ENCODE results near the gene FAM227B. TPM values are rescaled to one million over a fixed set of nuclear protein-coding genes. Genes with fewer than 3 reads are reported as not detected.
"Not testable (repeated sequence)": the region's sequence is repeated elsewhere in the genome, so short reads cannot be mapped to it uniquely, and the experiment has no call there.

The FAM227B gene
- total RNA-seq, 6 experiments from 2014 or later = 4.3 to 7.5 (median 5.7) TPM

DNA sequence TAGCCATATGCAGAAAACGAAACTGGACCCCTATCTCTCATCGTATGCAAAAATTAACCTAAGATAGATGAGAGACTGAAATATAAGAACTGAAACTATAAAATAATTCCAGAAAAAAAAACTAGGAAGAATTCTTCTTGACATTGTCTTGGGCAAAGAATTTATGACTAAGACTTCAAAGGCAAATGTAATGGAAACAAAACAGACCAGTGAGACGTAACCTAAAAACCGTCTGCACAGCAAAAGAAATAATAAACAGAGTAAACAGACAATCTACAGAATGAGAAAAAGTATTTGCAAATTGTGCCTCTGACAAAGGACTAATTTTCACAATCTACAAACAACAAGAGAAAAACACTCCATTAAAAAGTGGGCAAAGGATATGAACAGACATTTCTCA, 92.3 kb downstream of the FAM227B start:
- no peak for DNase-seq
- Mint-ChIP-seq H3K9me3 (peaks cover 21% of the 10 kb centered on the region), H3K4me1 (ENCODE audit: low read depth) (peaks cover 15% of the 10 kb centered on the region), H3K27me3 (ENCODE audit: insufficient read depth) (no peaks in the 10 kb centered on the region), H3K27ac (no peak overlapping the region), H3K4me3 (no peak overlapping the region; the same call in 1 of the 2 replicates), H3K36me3 (ENCODE audit: low read depth) (peaks cover 16% of the 10 kb centered on the region)
- TF ChIP-seq, protein P1, sequence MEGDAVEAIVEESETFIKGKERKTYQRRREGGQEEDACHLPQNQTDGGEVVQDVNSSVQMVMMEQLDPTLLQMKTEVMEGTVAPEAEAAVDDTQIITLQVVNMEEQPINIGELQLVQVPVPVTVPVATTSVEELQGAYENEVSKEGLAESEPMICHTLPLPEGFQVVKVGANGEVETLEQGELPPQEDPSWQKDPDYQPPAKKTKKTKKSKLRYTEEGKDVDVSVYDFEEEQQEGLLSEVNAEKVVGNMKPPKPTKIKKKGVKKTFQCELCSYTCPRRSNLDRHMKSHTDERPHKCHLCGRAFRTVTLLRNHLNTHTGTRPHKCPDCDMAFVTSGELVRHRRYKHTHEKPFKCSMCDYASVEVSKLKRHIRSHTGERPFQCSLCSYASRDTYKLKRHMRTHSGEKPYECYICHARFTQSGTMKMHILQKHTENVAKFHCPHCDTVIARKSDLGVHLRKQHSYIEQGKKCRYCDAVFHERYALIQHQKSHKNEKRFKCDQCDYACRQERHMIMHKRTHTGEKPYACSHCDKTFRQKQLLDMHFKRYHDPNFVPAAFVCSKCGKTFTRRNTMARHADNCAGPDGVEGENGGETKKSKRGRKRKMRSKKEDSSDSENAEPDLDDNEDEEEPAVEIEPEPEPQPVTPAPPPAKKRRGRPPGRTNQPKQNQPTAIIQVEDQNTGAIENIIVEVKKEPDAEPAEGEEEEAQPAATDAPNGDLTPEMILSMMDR (IDR thresholded peaks at IDR 0.05) = no peak

DNA sequence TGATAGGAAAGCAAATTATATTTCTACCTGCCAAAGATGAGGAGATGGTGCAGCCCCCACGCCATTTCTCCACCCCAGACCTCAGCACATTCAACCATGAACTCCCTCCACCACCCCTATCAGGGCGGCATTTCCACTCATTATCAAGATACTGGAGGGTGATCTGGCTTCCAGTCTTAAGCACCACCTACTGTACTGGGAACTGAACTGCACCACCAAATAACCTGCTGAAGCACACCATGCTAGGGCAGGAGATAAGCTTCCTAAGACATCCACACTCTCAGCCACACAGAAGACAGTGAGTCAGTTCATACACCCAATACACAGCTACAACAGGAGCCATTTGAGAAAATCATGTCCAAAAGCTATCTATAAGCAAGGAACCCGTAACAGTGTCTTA, 98.8 kb downstream of the FAM227B start:
- no peak for DNase-seq
- no peaks in the 10 kb centered on the region for H3K4me1 Mint-ChIP-seq (ENCODE audit: low read depth)
- H3K27ac Mint-ChIP-seq = no peak overlapping the region
- peaks cover 27% of the 10 kb centered on the region for H3K9me3 Mint-ChIP-seq
- H3K4me3 Mint-ChIP-seq = no peak overlapping the region
- TF ChIP-seq, protein P1 (IDR thresholded peaks at IDR 0.05) = peak; percentile 51
- H3K36me3 Mint-ChIP-seq (ENCODE audit: low read depth) = peaks cover 30% of the 10 kb centered on the region
- H3K27me3 Mint-ChIP-seq (ENCODE audit: insufficient read depth) = no peaks in the 10 kb centered on the region

DNA sequence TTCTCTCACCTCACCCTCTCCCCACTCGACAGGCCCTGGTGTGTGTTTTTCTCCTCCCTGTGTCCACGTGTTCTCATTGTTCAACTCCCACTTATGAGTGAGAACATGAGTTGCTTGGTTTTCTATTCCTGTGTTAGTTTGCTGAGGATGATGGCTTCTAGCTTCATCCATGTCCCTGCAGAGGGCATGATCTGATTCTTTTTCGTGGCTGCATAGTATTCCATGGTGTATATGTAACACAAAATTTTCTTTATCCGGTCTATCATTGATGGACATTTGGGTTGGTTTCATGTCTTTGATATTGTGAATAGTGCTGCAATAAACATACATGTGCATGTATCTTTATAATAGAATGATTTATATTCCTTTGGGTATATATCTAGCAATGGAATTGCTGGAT, 107.9 kb downstream of the FAM227B start:
- H3K4me3 Mint-ChIP-seq; H3K27ac Mint-ChIP-seq; DNase-seq; H3K4me1 Mint-ChIP-seq (ENCODE audit: low read depth); H3K9me3 Mint-ChIP-seq; H3K27me3 Mint-ChIP-seq (ENCODE audit: insufficient read depth); H3K36me3 Mint-ChIP-seq (ENCODE audit: low read depth): not testable (repeated sequence)

DNA sequence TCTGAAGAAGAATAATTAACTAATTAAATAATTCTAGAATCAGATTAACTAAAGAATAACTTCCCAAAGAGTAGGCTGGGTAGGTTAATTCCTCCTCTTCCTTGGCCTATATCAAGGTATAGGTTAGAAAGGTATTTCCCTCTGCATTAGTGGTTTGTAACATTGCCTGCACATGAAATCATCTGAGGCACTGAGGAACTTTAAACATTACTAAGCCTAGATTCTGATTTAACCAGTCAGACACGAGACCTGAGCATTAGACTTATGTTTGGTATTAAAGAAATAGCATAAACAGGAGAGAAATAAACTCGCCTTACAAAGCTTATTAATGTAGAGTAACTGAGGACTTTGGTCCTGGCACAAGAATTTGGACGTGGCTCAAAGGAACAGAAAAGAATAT, 113.4 kb downstream of the FAM227B start:
- peaks cover 11% of the 10 kb centered on the region for H3K9me3 Mint-ChIP-seq
- H3K4me3 Mint-ChIP-seq = no peak overlapping the region
- TF ChIP-seq, protein P1 (IDR thresholded peaks at IDR 0.05) = no peak
- H3K27ac Mint-ChIP-seq = no peak overlapping the region
- no peaks in the 10 kb centered on the region for H3K27me3 Mint-ChIP-seq (ENCODE audit: insufficient read depth)
- peaks cover 15% of the 10 kb centered on the region for H3K4me1 Mint-ChIP-seq (ENCODE audit: low read depth)
- DNase-seq = no peak
- peaks cover 11% of the 10 kb centered on the region for H3K36me3 Mint-ChIP-seq (ENCODE audit: low read depth)

DNA sequence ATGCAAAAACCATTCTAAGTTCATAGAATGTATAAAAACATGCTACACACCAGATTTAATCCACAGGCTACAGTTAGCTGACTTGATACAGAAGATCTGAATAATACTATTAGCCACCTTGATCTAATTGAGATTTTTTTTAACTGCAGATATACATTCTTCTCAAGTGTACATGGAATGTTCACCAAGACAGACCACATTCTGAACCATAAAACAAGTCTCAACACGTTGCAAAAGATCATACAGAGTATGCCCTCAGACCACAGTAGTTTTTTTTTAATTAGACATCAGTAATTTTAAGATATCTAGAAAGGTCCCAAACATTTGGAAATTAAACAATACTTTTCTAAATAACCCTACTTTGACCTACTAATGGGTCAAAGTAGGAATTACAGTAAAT, 114.3 kb downstream of the FAM227B start:
- no peak for DNase-seq
- TF ChIP-seq, protein P1 (IDR thresholded peaks at IDR 0.05) = no peak
- no peak overlapping the region for H3K27ac Mint-ChIP-seq
- H3K9me3 Mint-ChIP-seq = peaks cover 19% of the 10 kb centered on the region
- H3K4me3 Mint-ChIP-seq = no peak overlapping the region
- H3K4me1 Mint-ChIP-seq (ENCODE audit: low read depth) = peaks cover 15% of the 10 kb centered on the region
- H3K36me3 Mint-ChIP-seq (ENCODE audit: low read depth) = peaks cover 18% of the 10 kb centered on the region
- no peaks in the 10 kb centered on the region for H3K27me3 Mint-ChIP-seq (ENCODE audit: insufficient read depth)

DNA sequence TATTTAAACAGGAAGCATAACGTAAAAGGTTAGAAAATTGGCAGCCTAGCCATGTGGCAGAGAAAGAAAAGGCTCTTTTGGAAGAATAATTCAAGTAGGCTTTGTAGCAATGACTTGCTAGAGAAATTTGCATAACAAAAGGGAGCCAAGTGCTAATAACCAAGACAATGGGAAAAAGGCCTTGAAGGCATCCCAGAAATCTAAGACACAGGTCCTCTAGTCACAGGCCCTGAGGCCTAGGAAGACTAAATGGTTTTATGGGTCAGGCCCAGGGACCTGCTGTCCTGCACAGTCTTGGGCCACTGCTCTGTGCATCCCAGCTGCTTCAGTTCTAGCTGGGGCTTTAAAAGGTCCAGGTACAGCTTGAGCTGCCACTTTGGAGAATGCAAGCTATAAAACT, 119.0 kb downstream of the FAM227B start:
- TF ChIP-seq, protein P1 (IDR thresholded peaks at IDR 0.05) = no peak
- H3K27me3 Mint-ChIP-seq (ENCODE audit: insufficient read depth) = no peaks in the 10 kb centered on the region
- no peak overlapping the region for H3K27ac Mint-ChIP-seq
- no peak overlapping the region for H3K4me3 Mint-ChIP-seq
- DNase-seq = no peak
- peaks cover 26% of the 10 kb centered on the region for H3K36me3 Mint-ChIP-seq (ENCODE audit: low read depth)
- H3K9me3 Mint-ChIP-seq = peaks cover 26% of the 10 kb centered on the region
- peaks cover 18% of the 10 kb centered on the region for H3K4me1 Mint-ChIP-seq (ENCODE audit: low read depth)

Measured in HFFc6 (cell line).